ENCODE results near the gene ARSD.
"Not testable (repeated sequence)": the region's sequence is repeated elsewhere in the genome, so short reads cannot be mapped to it uniquely, and the experiment has no call there.

DNA sequence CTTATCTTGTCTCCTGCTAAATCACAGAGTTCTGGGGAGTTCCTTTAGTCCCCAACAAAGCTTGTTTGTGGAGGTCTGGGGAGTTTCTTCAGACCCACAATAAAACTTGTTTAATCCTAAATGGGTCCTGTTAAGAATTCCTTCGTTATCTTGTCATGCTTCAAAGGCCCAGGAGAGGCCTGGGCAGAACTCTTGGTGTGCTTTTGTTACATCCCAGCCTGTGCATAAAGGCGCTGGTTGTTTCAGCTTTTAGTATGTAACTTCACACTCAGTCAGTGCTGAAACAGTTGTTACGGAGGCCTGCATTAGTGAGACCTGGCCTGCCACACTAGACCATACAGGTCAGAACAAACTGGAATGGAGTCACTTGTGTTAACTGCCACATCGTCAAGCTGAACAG, 2.9 kb downstream of the ARSD start:
- TF ChIP-seq, protein P1, sequence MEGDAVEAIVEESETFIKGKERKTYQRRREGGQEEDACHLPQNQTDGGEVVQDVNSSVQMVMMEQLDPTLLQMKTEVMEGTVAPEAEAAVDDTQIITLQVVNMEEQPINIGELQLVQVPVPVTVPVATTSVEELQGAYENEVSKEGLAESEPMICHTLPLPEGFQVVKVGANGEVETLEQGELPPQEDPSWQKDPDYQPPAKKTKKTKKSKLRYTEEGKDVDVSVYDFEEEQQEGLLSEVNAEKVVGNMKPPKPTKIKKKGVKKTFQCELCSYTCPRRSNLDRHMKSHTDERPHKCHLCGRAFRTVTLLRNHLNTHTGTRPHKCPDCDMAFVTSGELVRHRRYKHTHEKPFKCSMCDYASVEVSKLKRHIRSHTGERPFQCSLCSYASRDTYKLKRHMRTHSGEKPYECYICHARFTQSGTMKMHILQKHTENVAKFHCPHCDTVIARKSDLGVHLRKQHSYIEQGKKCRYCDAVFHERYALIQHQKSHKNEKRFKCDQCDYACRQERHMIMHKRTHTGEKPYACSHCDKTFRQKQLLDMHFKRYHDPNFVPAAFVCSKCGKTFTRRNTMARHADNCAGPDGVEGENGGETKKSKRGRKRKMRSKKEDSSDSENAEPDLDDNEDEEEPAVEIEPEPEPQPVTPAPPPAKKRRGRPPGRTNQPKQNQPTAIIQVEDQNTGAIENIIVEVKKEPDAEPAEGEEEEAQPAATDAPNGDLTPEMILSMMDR (optimal IDR thresholded peaks at IDR 0.05 in 1 of 3, IDR thresholded peaks at IDR 0.05 in 1 of 3, conservative IDR thresholded peaks at IDR 0.05 in 1 of 3; ENCODE audit: extremely low read depth in 1 of 3, insufficient read depth in 2 of 3, low read length in 3 of 3) = not testable (repeated sequence)
- not testable (repeated sequence) for TF ChIP-seq EZH2 (IDR thresholded peaks at IDR 0.05; ENCODE audit: low read length)
